ENCODE results near the gene ATP1A1.

ATP1A1 gene

DNA sequence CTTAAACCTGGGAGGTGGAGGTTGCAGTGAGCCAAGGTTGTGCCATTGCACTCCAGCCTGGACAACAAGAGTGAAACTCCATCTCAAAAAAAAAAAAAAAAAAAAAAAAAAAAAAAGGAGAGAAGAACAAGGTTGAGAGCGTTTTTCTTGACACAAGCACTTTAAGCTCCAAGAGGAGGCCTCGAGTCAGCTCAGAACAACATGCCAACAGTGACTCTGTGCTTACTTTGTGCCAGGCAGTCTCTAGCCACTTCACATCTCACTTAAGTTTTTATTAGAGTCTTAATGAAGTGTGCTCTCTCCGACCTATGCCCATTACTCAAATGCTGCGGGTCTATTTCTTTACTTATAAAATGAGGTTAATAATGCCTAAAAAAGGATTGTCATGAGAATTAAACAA lies 13.0 kb downstream of the ATP1A1 start:
- no peak overlapping the region for H3K4me2 ChIP-seq
- H3K9me3 ChIP-seq, result no peaks in the 10 kb centered on the region
- H3K27me3 ChIP-seq, result no peaks in the 10 kb centered on the region
- no peak overlapping the region for H3K9ac ChIP-seq
- peaks cover 36% of the 10 kb centered on the region for H4K20me1 ChIP-seq
- TF ChIP-seq Cebpa-rat (IDR thresholded peaks at IDR 0.05), result no peak
- H3K4me1 ChIP-seq, result no peaks in the 10 kb centered on the region
- H3K27ac ChIP-seq, result 0 out of 2 replicates have a peak overlapping the region, but pooled peaks have one; percentile 0
- H3K4me3 ChIP-seq, result no peak overlapping the region
- H3K36me3 ChIP-seq, result peaks cover 77% of the 10 kb centered on the region

DNA sequence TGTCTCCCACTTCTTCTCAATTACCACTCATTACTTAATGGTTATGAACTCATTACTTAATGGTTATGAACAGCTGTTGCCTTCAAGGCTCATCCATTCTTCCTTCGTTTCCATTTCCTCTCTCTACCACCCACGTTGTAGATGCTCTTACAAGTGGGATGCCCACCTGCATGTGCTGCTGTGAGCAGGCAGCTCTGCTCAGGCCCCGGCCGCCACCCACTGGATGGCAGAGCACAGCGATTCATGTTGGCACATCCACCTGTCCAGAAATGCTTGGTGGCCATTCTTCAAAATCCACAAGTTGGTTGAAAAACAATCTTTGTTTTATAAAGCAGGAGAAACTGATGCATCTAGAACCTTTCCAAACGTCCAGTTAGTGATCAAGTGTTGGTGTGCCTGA lies 14.5 kb downstream of the ATP1A1 start:
- peaks cover 92% of the 10 kb centered on the region for H3K36me3 ChIP-seq
- peaks cover 21% of the 10 kb centered on the region for H4K20me1 ChIP-seq
- H3K4me3 ChIP-seq, result no peak overlapping the region
- H3K4me2 ChIP-seq, result no peak overlapping the region
- no peak for TF ChIP-seq Cebpa-rat (IDR thresholded peaks at IDR 0.05)
- no peaks in the 10 kb centered on the region for H3K27me3 ChIP-seq
- H3K9ac ChIP-seq, result no peak overlapping the region
- no peak overlapping the region for H3K27ac ChIP-seq
- H3K9me3 ChIP-seq, result no peaks in the 10 kb centered on the region
- H3K4me1 ChIP-seq, result no peaks in the 10 kb centered on the region

DNA sequence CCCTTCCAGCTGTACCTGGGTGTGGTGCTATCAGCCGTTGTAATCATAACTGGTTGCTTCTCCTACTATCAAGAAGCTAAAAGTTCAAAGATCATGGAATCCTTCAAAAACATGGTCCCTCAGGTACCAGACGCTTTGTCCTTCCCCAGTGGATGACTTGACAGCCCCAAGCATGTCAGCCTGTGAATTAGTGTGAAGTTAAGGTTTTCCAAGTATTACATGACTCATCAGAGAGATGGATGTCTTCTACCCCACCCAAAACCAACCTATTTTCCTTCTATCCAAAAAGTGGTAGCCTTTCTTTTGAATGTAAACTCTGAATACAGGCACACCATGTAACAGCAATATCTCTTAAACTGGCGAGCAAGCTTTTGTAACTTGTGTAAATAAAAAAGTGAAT lies 15.1 kb downstream of the ATP1A1 start:
- Histone ChIP-seq H3K4me1 (no peaks in the 10 kb centered on the region), H3K9me3 (no peaks in the 10 kb centered on the region), H3K4me3 (no peak overlapping the region), H3K36me3 (peaks cover 98% of the 10 kb centered on the region), H3K27me3 (no peaks in the 10 kb centered on the region), H3K4me2 (no peak overlapping the region), H3K9ac (no peak overlapping the region), H3K27ac (no peak overlapping the region), H4K20me1 (peaks cover 15% of the 10 kb centered on the region)
- TF ChIP-seq Cebpa-rat (IDR thresholded peaks at IDR 0.05), result no peak

DNA sequence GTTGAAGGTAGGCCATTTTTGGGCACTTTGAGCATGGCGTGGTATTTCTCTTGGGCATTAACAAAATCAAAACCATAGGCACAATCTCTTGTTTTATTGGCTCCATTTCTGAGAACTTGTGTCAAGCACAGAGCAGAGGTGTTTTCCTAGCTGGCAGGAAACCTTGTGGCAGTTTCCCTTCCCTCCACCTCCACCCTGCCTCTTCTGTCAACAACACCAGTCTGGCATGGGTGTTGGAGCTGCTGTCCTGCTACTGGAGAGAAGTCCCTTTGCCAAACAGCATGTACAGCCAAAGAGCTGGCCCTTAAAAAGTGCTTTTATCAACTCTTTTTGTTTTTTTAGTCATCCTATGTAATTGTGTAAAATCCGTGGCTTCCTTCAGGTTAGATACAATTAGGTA lies 16.0 kb downstream of the ATP1A1 start:
- H3K27me3 ChIP-seq, result no peaks in the 10 kb centered on the region
- TF ChIP-seq Cebpa-rat (IDR thresholded peaks at IDR 0.05), result no peak
- no peak overlapping the region for H3K27ac ChIP-seq
- H3K9ac ChIP-seq, result no peak overlapping the region
- H3K36me3 ChIP-seq, result peaks cover 100% of the 10 kb centered on the region
- no peaks in the 10 kb centered on the region for H3K9me3 ChIP-seq
- H3K4me3 ChIP-seq, result no peak overlapping the region
- H3K4me2 ChIP-seq, result no peak overlapping the region
- peaks cover 6% of the 10 kb centered on the region for H4K20me1 ChIP-seq
- H3K4me1 ChIP-seq, result no peaks in the 10 kb centered on the region

DNA sequence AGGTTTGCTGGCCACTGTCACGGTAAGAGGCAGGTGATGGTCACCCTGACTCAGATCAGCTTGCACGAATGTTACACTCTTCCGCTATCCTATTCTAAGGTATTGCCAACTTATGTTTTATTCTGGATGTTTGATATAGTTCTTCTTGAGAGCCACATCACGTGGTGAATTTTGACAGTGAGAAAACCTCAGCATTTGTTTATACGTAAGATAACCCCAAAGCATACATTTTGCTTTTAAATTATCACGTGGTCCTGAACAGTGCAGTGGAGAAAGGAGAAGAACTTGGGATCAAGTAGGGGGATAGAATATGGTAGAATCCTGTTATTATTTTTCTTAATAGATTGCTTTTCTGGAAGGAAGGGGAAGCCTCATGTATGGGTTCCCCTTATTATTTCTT lies 16.6 kb downstream of the ATP1A1 start:
- Histone ChIP-seq H3K27ac (no peak overlapping the region), H3K9me3 (no peaks in the 10 kb centered on the region), H3K4me2 (no peak overlapping the region), H3K27me3 (no peaks in the 10 kb centered on the region), H3K36me3 (peaks cover 100% of the 10 kb centered on the region), H3K4me1 (no peaks in the 10 kb centered on the region), H3K4me3 (no peak overlapping the region), H4K20me1 (peaks cover 5% of the 10 kb centered on the region; the same call in 1 of the 2 replicates), H3K9ac (no peak overlapping the region)
- no peak for TF ChIP-seq Cebpa-rat (IDR thresholded peaks at IDR 0.05)

DNA sequence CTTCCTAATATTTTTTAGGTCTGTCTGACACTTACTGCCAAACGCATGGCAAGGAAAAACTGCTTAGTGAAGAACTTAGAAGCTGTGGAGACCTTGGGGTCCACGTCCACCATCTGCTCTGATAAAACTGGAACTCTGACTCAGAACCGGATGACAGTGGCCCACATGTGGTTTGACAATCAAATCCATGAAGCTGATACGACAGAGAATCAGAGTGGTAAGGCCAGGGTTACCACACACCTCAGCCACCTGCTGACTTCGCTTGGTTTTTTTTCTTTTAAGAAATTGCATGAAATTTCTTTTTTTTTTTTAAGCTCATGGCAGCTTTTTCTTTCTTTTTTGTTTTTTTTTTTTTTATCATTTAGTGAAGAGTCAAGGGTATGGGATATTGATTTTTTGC lies 17.2 kb downstream of the ATP1A1 start:
- Histone ChIP-seq H3K4me1 (no peaks in the 10 kb centered on the region), H3K9ac (no peak overlapping the region), H3K27ac (no peak overlapping the region), H3K36me3 (peaks cover 100% of the 10 kb centered on the region), H3K4me3 (no peak overlapping the region), H3K9me3 (no peaks in the 10 kb centered on the region), H3K27me3 (no peaks in the 10 kb centered on the region), H3K4me2 (no peak overlapping the region), H4K20me1 (peaks cover 7% of the 10 kb centered on the region; the same call in 1 of the 2 replicates)
- no peak for TF ChIP-seq Cebpa-rat (IDR thresholded peaks at IDR 0.05)

DNA sequence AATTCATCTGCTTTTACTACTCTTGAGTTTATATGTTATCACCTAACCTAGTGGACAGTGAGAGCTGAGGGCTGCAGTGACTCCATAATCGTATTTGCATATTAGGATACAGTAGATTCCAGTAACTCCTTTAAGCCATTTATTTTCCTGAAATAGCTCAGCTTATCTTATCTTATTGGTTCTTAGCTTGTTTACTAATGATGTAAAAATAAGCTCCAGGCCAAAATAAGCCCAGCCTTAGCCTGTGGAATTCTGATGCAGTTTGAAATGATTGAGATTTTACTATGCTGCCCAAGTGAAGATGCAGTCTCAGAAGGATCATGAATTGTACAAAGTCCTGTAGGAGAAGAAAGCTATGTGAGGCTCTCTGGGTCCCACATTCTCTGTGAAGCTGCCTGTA lies 18.1 kb downstream of the ATP1A1 start:
- Histone ChIP-seq H3K4me3 (no peak overlapping the region), H3K36me3 (peaks cover 100% of the 10 kb centered on the region), H3K27ac (no peak overlapping the region), H3K27me3 (no peaks in the 10 kb centered on the region), H4K20me1 (peaks cover 7% of the 10 kb centered on the region; the same call in 1 of the 2 replicates), H3K9ac (no peak overlapping the region), H3K9me3 (no peaks in the 10 kb centered on the region), H3K4me2 (no peak overlapping the region), H3K4me1 (no peaks in the 10 kb centered on the region)
- TF ChIP-seq Cebpa-rat (IDR thresholded peaks at IDR 0.05), result no peak

DNA sequence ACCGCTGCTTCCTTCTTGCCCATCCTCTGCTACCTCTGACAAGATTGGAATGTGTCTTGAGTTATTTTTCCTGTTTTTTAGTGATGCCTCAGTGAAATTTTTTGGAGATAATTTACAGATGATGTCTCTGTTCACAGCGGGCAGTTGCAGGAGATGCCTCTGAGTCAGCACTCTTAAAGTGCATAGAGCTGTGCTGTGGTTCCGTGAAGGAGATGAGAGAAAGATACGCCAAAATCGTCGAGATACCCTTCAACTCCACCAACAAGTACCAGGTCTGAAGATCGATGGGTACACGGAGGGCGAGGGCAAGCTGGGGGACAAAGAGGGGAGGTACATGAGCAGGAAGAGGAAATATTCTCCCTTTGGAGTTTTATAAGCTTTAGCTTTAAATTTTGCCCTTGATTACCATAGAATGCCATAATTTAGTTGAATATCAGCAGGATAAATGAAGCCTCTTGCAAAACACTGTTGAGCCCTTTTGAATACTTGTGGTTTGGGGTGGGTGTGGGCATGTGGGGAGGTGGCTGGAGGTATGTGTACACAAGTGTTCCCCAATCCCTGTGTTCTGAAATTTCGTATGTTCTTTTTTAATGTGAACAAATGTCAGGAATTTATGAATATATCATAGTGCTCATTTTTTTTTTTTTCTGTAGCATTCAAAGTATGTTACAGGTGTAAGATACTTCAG lies 19.8 kb downstream of the ATP1A1 start:
- no peak overlapping the region for H3K4me2 ChIP-seq
- peaks cover 7% of the 10 kb centered on the region; the same call in 1 of the 2 replicates for H4K20me1 ChIP-seq
- no peak for TF ChIP-seq Cebpa-rat (IDR thresholded peaks at IDR 0.05)
- peaks cover 100% of the 10 kb centered on the region for H3K36me3 ChIP-seq
- no peaks in the 10 kb centered on the region for H3K27me3 ChIP-seq
- no peak overlapping the region for H3K27ac ChIP-seq
- H3K4me1 ChIP-seq, result no peaks in the 10 kb centered on the region
- no peak overlapping the region for H3K4me3 ChIP-seq
- H3K9me3 ChIP-seq, result no peaks in the 10 kb centered on the region
- H3K9ac ChIP-seq, result no peak overlapping the region

DNA sequence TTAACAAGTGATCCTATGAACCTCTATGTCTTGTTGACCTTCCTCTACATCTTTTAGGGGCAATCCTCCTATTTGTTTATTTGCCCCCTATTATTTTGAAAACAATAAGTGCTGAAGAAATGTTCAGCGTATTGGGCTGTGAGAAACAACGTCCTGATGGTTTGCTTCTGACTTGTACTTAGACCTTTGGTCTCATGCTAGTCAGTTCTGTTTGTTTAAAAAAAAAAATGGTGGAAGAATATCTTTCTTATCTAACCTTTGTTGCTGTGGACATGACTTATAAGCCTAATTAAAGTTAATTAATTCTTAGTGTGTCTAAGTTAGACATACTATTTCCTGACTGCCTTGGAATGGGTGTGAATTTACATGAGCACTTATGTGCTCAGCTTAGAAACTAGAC lies 20.7 kb downstream of the ATP1A1 start:
- no peak overlapping the region for H3K9ac ChIP-seq
- H3K27ac ChIP-seq, result no peak overlapping the region
- H3K36me3 ChIP-seq, result peaks cover 100% of the 10 kb centered on the region
- no peak overlapping the region for H3K4me3 ChIP-seq
- no peaks in the 10 kb centered on the region for H3K27me3 ChIP-seq
- H3K9me3 ChIP-seq, result no peaks in the 10 kb centered on the region
- no peak overlapping the region for H3K4me2 ChIP-seq
- H4K20me1 ChIP-seq, result peaks cover 7% of the 10 kb centered on the region; the same call in 1 of the 2 replicates
- TF ChIP-seq Cebpa-rat (IDR thresholded peaks at IDR 0.05), result no peak
- no peaks in the 10 kb centered on the region for H3K4me1 ChIP-seq

DNA sequence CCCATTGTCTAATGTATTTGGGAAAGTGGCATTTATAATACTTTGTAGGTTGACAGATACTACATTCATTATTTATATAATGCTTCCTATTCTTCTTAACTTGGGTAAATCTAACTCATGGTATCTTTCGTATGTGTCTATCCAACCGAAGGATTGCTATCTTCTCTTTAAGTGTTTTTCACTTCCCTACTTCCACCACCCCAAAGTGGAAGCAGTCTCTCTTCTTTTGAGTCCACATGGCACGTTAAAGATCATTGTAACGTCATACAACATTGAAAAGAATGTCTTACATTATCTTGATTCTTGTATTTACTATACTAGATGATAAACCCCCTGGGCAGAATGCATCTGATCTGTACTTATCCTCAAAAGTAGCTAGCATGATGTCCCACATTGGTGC lies 21.2 kb downstream of the ATP1A1 start:
- Histone ChIP-seq H3K4me3 (no peak overlapping the region), H3K9ac (no peak overlapping the region), H3K4me2 (no peak overlapping the region), H3K27me3 (no peaks in the 10 kb centered on the region), H3K4me1 (no peaks in the 10 kb centered on the region), H4K20me1 (peaks cover 7% of the 10 kb centered on the region; the same call in 1 of the 2 replicates), H3K36me3 (peaks cover 100% of the 10 kb centered on the region), H3K9me3 (no peaks in the 10 kb centered on the region), H3K27ac (no peak overlapping the region)
- no peak for TF ChIP-seq Cebpa-rat (IDR thresholded peaks at IDR 0.05)
